GM12801 (cell line): ENCODE results near the gene CSTF3.

ENCODE experiments used
- CTCF ChIP-seq: IDR thresholded peaks from one replicate; pipeline ENCODE4 v1.5.1; 2011; ENCODE audit warnings: control low read depth; ENCODE audit not compliant: insufficient read length; ENCODE audit errors: extremely low read depth

CSTF3 gene

GRCh38 chr11:33161120-33162005, at the start of gene CSTF3:
TSS of gene CSTF3 (minus strand) at chr11:33161480. CDS start at chr11:33161325, 155 bp downstream.
- no peak for TF ChIP-seq CTCF

- TF ChIP-seq CTCF = no peak
Measured at GRCh38 chr11:33208150-33208549, 46.9 kb upstream of the CSTF3 start.

- TF ChIP-seq CTCF = no peak
Measured at GRCh38 chr11:33207408-33207985, 46.2 kb upstream of the CSTF3 start.

- no peak for TF ChIP-seq CTCF
Measured at GRCh38 chr11:33197915-33198727, 36.8 kb upstream of the CSTF3 start.

GRCh38 chr11:33195462-33196173, 34.3 kb upstream of the CSTF3 start:
- TF ChIP-seq CTCF = no peak

- TF ChIP-seq CTCF = no peak
Measured at GRCh38 chr11:33194455-33194854, 33.2 kb upstream of the CSTF3 start.

GRCh38 chr11:33191467-33191866, 30.2 kb upstream of the CSTF3 start:
- no peak for TF ChIP-seq CTCF
